GM12891 (cell line): ENCODE results near the gene PVR.

ENCODE experiments used
- POLR2A ChIP-seq: IDR thresholded peaks from 2 replicates; pipeline ENCODE4 v1.6.1; 2011; ENCODE audit warnings: low read depth, low read length, control low read depth
- POLR2AphosphoS5 ChIP-seq: IDR thresholded peaks from 2 replicates; pipeline ENCODE4 v1.6.1; 2011; ENCODE audit warnings: low read depth, low read length, control low read depth
- POU2F2 ChIP-seq: IDR thresholded peaks from 2 replicates; pipeline ENCODE4 v1.6.1; 2011; ENCODE audit warnings: low read depth, mild to moderate bottlenecking, control low read depth, low read length, moderate library complexity
- SPI1 ChIP-seq: IDR thresholded peaks from 2 replicates; pipeline ENCODE4 v1.6.1; 2011; ENCODE audit warnings: low read depth, low read length, control low read depth
- TAF1 ChIP-seq: IDR thresholded peaks from 2 replicates; pipeline ENCODE4 v1.6.1; 2011; ENCODE audit warnings: low read depth, low read length, control low read depth

- TF ChIP-seq POLR2A, result no peak
- TF ChIP-seq POU2F2, result no peak
- TF ChIP-seq POLR2AphosphoS5, result no peak
- no peak for TF ChIP-seq TAF1
- TF ChIP-seq SPI1, result no peak
Measured at GRCh38 chr19:44613295-44614178, 30.2 kb upstream of the PVR start, which contains the start of gene IGSF23.
